Caco-2 (cell line): Measurements from ENCODE around the gene TCF3. TPM values are rescaled to one million over a fixed set of nuclear protein-coding genes. Genes with fewer than 3 reads are reported as not detected.
A peak's percentile ranks its signal among the peaks of the same experiment; 100 is the strongest.

Source experiments
- BruUV-seq: library from RNA; stranded (reverse); fragments of 400-500 nt; replicated peaks from 2 replicates; lab custom pipeline; 2021; lab: Mats Ljungman, UMichigan
- CTCF ChIA-PET: fragments of 300-600 bp; sonication (Branson Sonifier 250); formaldehyde crosslinking; loops from one replicate; lab custom pipeline; 2022; ENCODE audit warnings: antibody characterized with exemption; lab: Charles Lee
- POLR2A ChIA-PET: fragments of 300-600 bp; sonication (Branson Sonifier 250); formaldehyde crosslinking; loops from one replicate; lab custom pipeline; 2022; ENCODE audit warnings: antibody characterized with exemption; lab: Charles Lee
- DNase-seq, 2 experiments: peaks; one replicate each; pipeline versions ENCODE4 v3.0.0 to v3.0.0-alpha.2; 2020 to 2022
- H3K27me3 ChIP-seq: replicated peaks from 2 replicates; pipeline ENCODE4 v1.6.0; 2011; ENCODE audit warnings: low read length; ENCODE audit not compliant: control insufficient read depth, insufficient read depth
- H3K36me3 ChIP-seq: 2 replicates; pipeline ENCODE4 v1.5.1; 2011; ENCODE audit warnings: low read length; ENCODE audit not compliant: control insufficient read depth, insufficient read depth
- H3K4me1 ChIP-seq: fragments of 250-450 bp; sonication (Bioruptor Pico); 2 replicates; pipeline ENCODE4 v1.5.1; 2020; ENCODE audit warnings: mild to moderate bottlenecking
- H3K4me3 ChIP-seq: 2 replicates; pipeline ENCODE4 v1.5.1; 2011; ENCODE audit warnings: low read depth, mild to moderate bottlenecking, control low read depth, low read length
- H3K9me3 ChIP-seq: fragments of 250-450 bp; sonication (Bioruptor Pico); 2 replicates; pipeline ENCODE4 v1.5.1; 2020; ENCODE audit warnings: mild to moderate bottlenecking, moderate library complexity
- H3K27ac Mint-ChIP-seq: one replicate; pipeline ENCODE4 v1.8.0; 2022; ENCODE audit warnings: mixed read lengths; ENCODE audit not compliant: unreplicated experiment
- H3K27me3 Mint-ChIP-seq: one replicate; pipeline ENCODE4 v1.8.0; 2022; ENCODE audit warnings: mixed read lengths; ENCODE audit not compliant: insufficient read depth, unreplicated experiment
- H3K36me3 Mint-ChIP-seq: one replicate; pipeline ENCODE4 v1.8.0; 2022; ENCODE audit warnings: mild to moderate bottlenecking, mixed read lengths; ENCODE audit not compliant: insufficient read depth, unreplicated experiment
- H3K4me1 Mint-ChIP-seq: one replicate; pipeline ENCODE4 v1.8.0; 2022; ENCODE audit warnings: low read depth, mixed read lengths; ENCODE audit not compliant: unreplicated experiment
- H3K4me3 Mint-ChIP-seq: one replicate; pipeline ENCODE4 v1.8.0; 2022; ENCODE audit warnings: mild to moderate bottlenecking, moderate library complexity, mixed read lengths; ENCODE audit not compliant: unreplicated experiment
- H3K9me3 Mint-ChIP-seq: one replicate; pipeline ENCODE4 v1.8.0; 2022; ENCODE audit warnings: mixed read lengths; ENCODE audit not compliant: unreplicated experiment
- CTCF ChIP-seq, 2 experiments: fragments of 200-600 bp in 1 of 2; IDR thresholded peaks; 1 replicate in 1 of 2; 2 replicates in 1 of 2; pipeline versions ENCODE4 v1.5.1 to v1.8.0; 2011 to 2022; ENCODE audit warnings: antibody characterized with exemption in 1 of 2, control low read depth in 1 of 2, inconsistent platforms in 1 of 2, low read depth in 1 of 2, low read length in 1 of 2, mild to moderate bottlenecking in 1 of 2, moderate library complexity in 1 of 2; ENCODE audit not compliant: insufficient read depth in 1 of 2, severe bottlenecking in 1 of 2, unreplicated experiment in 1 of 2
- intact Hi-C: fragments of 100-400 bp; cut with micrococcal nuclease; formaldehyde crosslinking; loops from one replicate; pipeline ENCODE4 v1.10.0; 2022; ENCODE audit not compliant: unreplicated experiment
- total RNA-seq: library from RNA; stranded (reverse); gene quantifications from 2 replicates; pipeline ENCODE4 v1.2.3, GENCODE V29; 2022

The TCF3 gene
- total RNA-seq, 1 experiment from 2014 or later, result 147 TPM

GRCh38 chr19:1655987-1656608 is 3.7 kb upstream of the TCF3 start:
- no peaks in the 10 kb centered on the region for H3K27me3 Mint-ChIP-seq

GRCh38 chr19:1655131-1655981 is 2.9 kb upstream of the TCF3 start:
- H3K4me3 ChIP-seq, result no peak overlapping the region
- H3K27me3 ChIP-seq, result no peaks in the 10 kb centered on the region
- intact Hi-C loops, result no loop called here
- TF ChIP-seq CTCF (IDR thresholded peaks at IDR 0.05; ENCODE audit: insufficient read depth in 1 of 2, low read depth in 1 of 2, low read length in 1 of 2, severe bottlenecking in 1 of 2, unreplicated experiment in 1 of 2), result no peak
- H3K4me3 Mint-ChIP-seq, result no peak overlapping the region
- CTCF ChIA-PET, result no interaction called here
- DNase-seq, result peak in 1 of 2 experiments; percentile 32
- POLR2A ChIA-PET, result no interaction called here
- no peaks in the 10 kb centered on the region for H3K27me3 Mint-ChIP-seq
- no TSS peak for BruUV-seq
- no peaks in the 10 kb centered on the region for H3K4me1 Mint-ChIP-seq
- H3K9me3 Mint-ChIP-seq, result no peaks in the 10 kb centered on the region
- no peaks in the 10 kb centered on the region for H3K36me3 ChIP-seq
- H3K36me3 Mint-ChIP-seq, result peaks cover 12% of the 10 kb centered on the region
- no peaks in the 10 kb centered on the region for H3K9me3 ChIP-seq
- no peak overlapping the region for H3K27ac Mint-ChIP-seq
- peaks cover 4% of the 10 kb centered on the region; the same call in 1 of the 2 replicates for H3K4me1 ChIP-seq

More at GRCh38 chr19:1655987-1656608, 3.7 kb upstream of the TCF3 start:
- no peak overlapping the region for H3K27ac Mint-ChIP-seq
- H3K36me3 ChIP-seq, result no peaks in the 10 kb centered on the region
- no peaks in the 10 kb centered on the region for H3K9me3 ChIP-seq
- TF ChIP-seq CTCF (IDR thresholded peaks at IDR 0.05; ENCODE audit: insufficient read depth in 1 of 2, low read depth in 1 of 2, low read length in 1 of 2, severe bottlenecking in 1 of 2, unreplicated experiment in 1 of 2), result no peak
- POLR2A ChIA-PET, result no interaction called here
- H3K27me3 ChIP-seq, result no peaks in the 10 kb centered on the region
- CTCF ChIA-PET, result no interaction called here
- no TSS peak for BruUV-seq
- H3K4me3 ChIP-seq, result no peak overlapping the region
- intact Hi-C loops, result no loop called here
- no peaks in the 10 kb centered on the region for H3K4me1 Mint-ChIP-seq
- DNase-seq, result no peak
- no peak overlapping the region for H3K4me3 Mint-ChIP-seq
- H3K4me1 ChIP-seq, result peaks cover 4% of the 10 kb centered on the region; the same call in 1 of the 2 replicates
- H3K9me3 Mint-ChIP-seq, result no peaks in the 10 kb centered on the region
- peaks cover 6% of the 10 kb centered on the region for H3K36me3 Mint-ChIP-seq

- ChIA-PET CTCF (interaction anchor here (0.6 kb wide), 1 partner anchor 248 kb away, joined by 3 read pairs; no protein-coding TSS in a partner anchor), POLR2A (no interaction called here)
- Mint-ChIP-seq H3K27me3 (no peaks in the 10 kb centered on the region), H3K4me1 (no peaks in the 10 kb centered on the region), H3K9me3 (no peaks in the 10 kb centered on the region), H3K4me3 (peak overlapping the region; percentile 57), H3K36me3 (peaks cover 21% of the 10 kb centered on the region), H3K27ac (no peak overlapping the region)
- DNase-seq, result peak in 1 of 2 experiments; percentile 33
- BruUV-seq, result no TSS peak
- no peaks in the 10 kb centered on the region for H3K27me3 ChIP-seq
- intact Hi-C loops, result no loop called here
- no peak for TF ChIP-seq CTCF (IDR thresholded peaks at IDR 0.05; ENCODE audit: insufficient read depth in 1 of 2, low read depth in 1 of 2, low read length in 1 of 2, severe bottlenecking in 1 of 2, unreplicated experiment in 1 of 2)
- H3K9me3 ChIP-seq, result no peaks in the 10 kb centered on the region
- peaks cover 4% of the 10 kb centered on the region; the same call in 1 of the 2 replicates for H3K4me1 ChIP-seq
- H3K36me3 ChIP-seq, result no peaks in the 10 kb centered on the region; the same call in 1 of the 2 replicates
- no peak overlapping the region for H3K4me3 ChIP-seq
Observed at GRCh38 chr19:1654178-1654792, 1.9 kb upstream of the TCF3 start.
